ENCODE results near the gene PACSIN1. TPM values are rescaled to one million over a fixed set of nuclear protein-coding genes. Genes with fewer than 3 reads are reported as not detected.

The PACSIN1 gene
- total RNA-seq, 1 donor from 2014 or later: 0.41 TPM

GRCh38 chr6:34514112-34514511 lies 48.2 kb downstream of the PACSIN1 start:
- peaks cover 15% of the 10 kb centered on the region for H3K27me3 Mint-ChIP-seq (ENCODE audit: insufficient read depth, low read depth)
- H3K79me2 ChIP-seq (ENCODE audit: low read depth): no peaks in the 10 kb centered on the region
- peak overlapping the region; percentile 81 for H3K4me3 Mint-ChIP-seq
- peaks cover 14% of the 10 kb centered on the region for H3F3A ChIP-seq (ENCODE audit: low read depth)
- TF ChIP-seq EZH2phosphoT487 (IDR thresholded peaks at IDR 0.05): no peak
- no peak for TF ChIP-seq CTCF (IDR thresholded peaks at IDR 0.05)
- no peak for TF ChIP-seq EZH2 (IDR thresholded peaks at IDR 0.05)
- peaks cover 22% of the 10 kb centered on the region for H4K20me1 ChIP-seq (ENCODE audit: low read depth)
- no peak for DNase-seq (ENCODE audit: low spot score)
- peaks cover 40% of the 10 kb centered on the region for H3K27me3 ChIP-seq
- H3K36me3 ChIP-seq: no peaks in the 10 kb centered on the region
- no peaks in the 10 kb centered on the region for H3K36me3 Mint-ChIP-seq
- no peak overlapping the region for H3K27ac ChIP-seq
- H3K9me3 Mint-ChIP-seq: peaks cover 5% of the 10 kb centered on the region
- H2AFZ ChIP-seq (replicated peaks): no peak overlapping the region
- peak overlapping the region; percentile 52 for H3K4me3 ChIP-seq
- peak overlapping the region; percentile 91 for H3K27ac Mint-ChIP-seq
- peaks cover 28% of the 10 kb centered on the region for H3K4me1 ChIP-seq
- H3K9me3 ChIP-seq (ENCODE audit: low read depth): no peaks in the 10 kb centered on the region
- H3K4me2 ChIP-seq: peak overlapping the region; percentile 88
- H3K9ac ChIP-seq: no peak overlapping the region
- peaks cover 37% of the 10 kb centered on the region for H3K4me1 Mint-ChIP-seq

GRCh38 chr6:34514593-34515472 lies 49.0 kb downstream of the PACSIN1 start:
- Histone ChIP-seq H3K27me3 (peaks cover 40% of the 10 kb centered on the region), H3K27ac (no peak overlapping the region), H3K4me3 (peak overlapping the region; percentile 52), H3K4me1 (peaks cover 28% of the 10 kb centered on the region), H3K4me2 (peak overlapping the region; percentile 88), H4K20me1 (ENCODE audit: low read depth) (peaks cover 22% of the 10 kb centered on the region), H3K79me2 (ENCODE audit: low read depth) (no peaks in the 10 kb centered on the region), H3K36me3 (no peaks in the 10 kb centered on the region), H3K9ac (no peak overlapping the region), H2AFZ (replicated peaks) (peak overlapping the region; percentile 76), H3F3A (ENCODE audit: low read depth) (peaks cover 14% of the 10 kb centered on the region), H3K9me3 (ENCODE audit: low read depth) (no peaks in the 10 kb centered on the region)
- H3K4me3 Mint-ChIP-seq: peak overlapping the region; percentile 81
- peaks cover 5% of the 10 kb centered on the region for H3K9me3 Mint-ChIP-seq
- H3K36me3 Mint-ChIP-seq: no peaks in the 10 kb centered on the region
- peak; percentile 92 for DNase-seq (ENCODE audit: low spot score)
- TF ChIP-seq EZH2 (IDR thresholded peaks at IDR 0.05) (no peak), CTCF (IDR thresholded peaks at IDR 0.05) (no peak), EZH2phosphoT487 (IDR thresholded peaks at IDR 0.05) (no peak)
- peaks cover 37% of the 10 kb centered on the region for H3K4me1 Mint-ChIP-seq
- H3K27ac Mint-ChIP-seq: peak overlapping the region; percentile 91
- peaks cover 15% of the 10 kb centered on the region for H3K27me3 Mint-ChIP-seq (ENCODE audit: insufficient read depth, low read depth)

- no peak overlapping the region for H3K27ac Mint-ChIP-seq
- Histone ChIP-seq H3F3A (ENCODE audit: low read depth) (peaks cover 14% of the 10 kb centered on the region), H3K36me3 (no peaks in the 10 kb centered on the region), H3K9ac (no peak overlapping the region), H3K4me1 (peaks cover 28% of the 10 kb centered on the region), H3K4me2 (peak overlapping the region; percentile 88), H4K20me1 (ENCODE audit: low read depth) (peaks cover 22% of the 10 kb centered on the region), H2AFZ (replicated peaks) (no peak overlapping the region), H3K27ac (no peak overlapping the region), H3K4me3 (peak overlapping the region; percentile 52), H3K79me2 (ENCODE audit: low read depth) (no peaks in the 10 kb centered on the region), H3K9me3 (ENCODE audit: low read depth) (no peaks in the 10 kb centered on the region), H3K27me3 (peaks cover 40% of the 10 kb centered on the region)
- DNase-seq (ENCODE audit: low spot score): no peak
- H3K36me3 Mint-ChIP-seq: no peaks in the 10 kb centered on the region
- no peak for TF ChIP-seq EZH2phosphoT487 (IDR thresholded peaks at IDR 0.05)
- TF ChIP-seq EZH2 (IDR thresholded peaks at IDR 0.05): no peak
- TF ChIP-seq CTCF (IDR thresholded peaks at IDR 0.05): no peak
- no peaks in the 10 kb centered on the region for H3K9me3 Mint-ChIP-seq
- peaks cover 37% of the 10 kb centered on the region for H3K4me1 Mint-ChIP-seq
- H3K27me3 Mint-ChIP-seq (ENCODE audit: insufficient read depth, low read depth): peaks cover 11% of the 10 kb centered on the region
- peak overlapping the region; percentile 15 for H3K4me3 Mint-ChIP-seq
These were observed 49.9 kb downstream of the PACSIN1 start for GRCh38 chr6:34515473-34516387.

Data from neural progenitor cell (in vitro differentiated cells).